Activated T-cell treated with anti-CD3 and anti-CD28 coated beads, Interleukin-2, amount 50 U/mL, for 1 hour (primary cell): Measurements from ENCODE around the gene RASAL3.

ENCODE experiments used
- DNase-seq: peaks from one replicate; pipeline ENCODE4 v3.0.0-alpha.2; 2020

Gene RASAL3

GRCh38 chr19:15448778-15449619 lies 15.3 kb downstream of the RASAL3 start:
- DNase-seq, result peak; percentile 41

GRCh38 chr19:15448044-15448777 lies 16.1 kb downstream of the RASAL3 start:
- DNase-seq, result no peak

GRCh38 chr19:15447057-15447456 lies 17.3 kb downstream of the RASAL3 start:
- no peak for DNase-seq

- no peak for DNase-seq
Observed at GRCh38 chr19:15445807-15446376, 18.5 kb downstream of the RASAL3 start.

- no peak for DNase-seq
Observed at GRCh38 chr19:15445227-15445605, 19.1 kb downstream of the RASAL3 start.

GRCh38 chr19:15444505-15445226 lies 19.7 kb downstream of the RASAL3 start:
- no peak for DNase-seq

- no peak for DNase-seq
Observed at GRCh38 chr19:15443838-15444237, 20.5 kb downstream of the RASAL3 start.

- DNase-seq, result no peak
Observed at GRCh38 chr19:15443325-15443724, 21.0 kb downstream of the RASAL3 start.

GRCh38 chr19:15442142-15442920 lies 22.0 kb downstream of the RASAL3 start:
- no peak for DNase-seq

- DNase-seq, result no peak
Observed at GRCh38 chr19:15441317-15441716, 23.0 kb downstream of the RASAL3 start.

GRCh38 chr19:15439821-15440641 lies 24.3 kb downstream of the RASAL3 start:
- DNase-seq, result no peak

- DNase-seq, result no peak
Observed at GRCh38 chr19:15439078-15439799, 25.1 kb downstream of the RASAL3 start.

GRCh38 chr19:15438577-15438976 lies 25.8 kb downstream of the RASAL3 start:
- DNase-seq, result no peak

- no peak for DNase-seq
Observed at GRCh38 chr19:15438124-15438496, 26.2 kb downstream of the RASAL3 start.

GRCh38 chr19:15437355-15438123 lies 26.8 kb downstream of the RASAL3 start:
- DNase-seq, result no peak

GRCh38 chr19:15436826-15437110 lies 27.6 kb downstream of the RASAL3 start:
- DNase-seq, result no peak

- no peak for DNase-seq
Observed at GRCh38 chr19:15436012-15436825, 28.1 kb downstream of the RASAL3 start.

- DNase-seq, result no peak
Observed at GRCh38 chr19:15433519-15434069, 30.8 kb downstream of the RASAL3 start.
